Testis (tissue), 3 donors: ENCODE data around the gene SHROOM2. TPM values are rescaled to one million over a fixed set of nuclear protein-coding genes. Genes with fewer than 3 reads are reported as not detected.

Experiments used
- DNase-seq: peaks from one replicate; pipeline ENCODE4 v3.0.0-alpha.2; 2019
- H3K27ac ChIP-seq, 2 donors: fragments of 200-600 bp; sonication (generic); one replicate each; pipeline ENCODE4 v1.5.1; 2019
- H3K27me3 ChIP-seq: fragments of 200-600 bp; sonication (generic); one replicate; pipeline ENCODE4 v1.5.1; 2019
- H3K36me3 ChIP-seq: fragments of 200-600 bp; sonication (generic); one replicate; pipeline ENCODE4 v1.5.1; 2017; ENCODE audit warnings: low read depth; ENCODE audit errors: missing control alignments
- H3K4me1 ChIP-seq: fragments of 200-600 bp; sonication (generic); one replicate; pipeline ENCODE4 v1.5.1; 2019
- H3K4me3 ChIP-seq, 2 donors: fragments of 200-600 bp; sonication (generic); one replicate each; pipeline ENCODE4 v1.5.1; 2017 to 2019
- H3K9me3 ChIP-seq: fragments of 200-600 bp; sonication (generic); one replicate; pipeline ENCODE4 v1.5.1; 2017
- CTCF ChIP-seq, 3 experiments: fragments of 450-650 bp in 2 of 3; fragments of 200-600 bp in 1 of 3; sonication (generic) in 1 of 3; IDR thresholded peaks; one replicate each; pipeline ENCODE4 v1.5.1; 2016 to 2019; ENCODE audit warnings: antibody characterized with exemption in 3 of 3, mild to moderate bottlenecking in 2 of 3, moderate library complexity in 1 of 3
- POLR2A ChIP-seq: fragments of 450-650 bp; IDR thresholded peaks from one replicate; pipeline ENCODE4 v1.6.1; 2017; ENCODE audit warnings: antibody characterized with exemption, mild to moderate bottlenecking, moderate library complexity
- WGBS, 2 donors: methylation state at CpG; one replicate each; pipeline ENCODE4 v1.1.5; 2018; 5-methylcytosine and 5-hydroxymethylcytosine counted together
- intact Hi-C: fragments of 100-400 bp; cut with DNase I; formaldehyde crosslinking; loops from one replicate; pipeline ENCODE4 v1.15.1; 2023; ENCODE audit warnings: low total_unique reads
- polyA plus RNA-seq: library from polyadenylated mRNA; stranded (reverse); fragments of 350-450 nt; fragmentation: Illumina TruSeq; extraction: RNeasy Lipid Tissue Mini Kit (QIAGEN cat#74804); gene quantifications from one replicate; pipeline ENCODE4 v1.2.3, GENCODE V29; 2014; ENCODE audit warnings: low read depth, low replicate concordance; ENCODE audit not compliant: insufficient read depth
- total RNA-seq, 2 donors: library from RNA; depleted of rRNA; stranded (reverse); fragments of >200 nt; gene quantifications; one replicate each; pipeline ENCODE4 v1.2.3, GENCODE V29; 2016

Gene SHROOM2
- total and polyA plus RNA-seq, 3 donors from 2014 or later = 8.2 to 46.0 (median 22.1) TPM

- Histone ChIP-seq H3K4me1 (no peaks in the 10 kb centered on the region), H3K9me3 (no peaks in the 10 kb centered on the region), H3K27me3 (no peaks in the 10 kb centered on the region), H3K27ac (no peak overlapping the region), H3K4me3 (no peak overlapping the region), H3K36me3 (no peaks in the 10 kb centered on the region)
- DNase-seq = no peak
- TF ChIP-seq CTCF (IDR thresholded peaks at IDR 0.05) (no peak), POLR2A (no peak)
- 74 to 89% methylated on average over 3 to 10 of the region's 10 CpGs for WGBS, 2 donors
- intact Hi-C loops = no loop called here
Observed at GRCh38 chrX:9816084-9816700, 30.0 kb downstream of the SHROOM2 start.

GRCh38 chrX:9821572-9821971, 35.3 kb downstream of the SHROOM2 start:
- no peak overlapping the region for H3K27ac ChIP-seq
- TF ChIP-seq POLR2A (no peak), CTCF (IDR thresholded peaks at IDR 0.05) (no peak)
- DNase-seq = no peak
- intact Hi-C loops = no loop called here
- H3K4me1 ChIP-seq = peaks cover 9% of the 10 kb centered on the region
- 89 to 93% methylated on average over 7 of the region's 7 CpGs for WGBS, 2 donors
- H3K9me3 ChIP-seq = no peaks in the 10 kb centered on the region
- no peaks in the 10 kb centered on the region for H3K36me3 ChIP-seq
- no peaks in the 10 kb centered on the region for H3K27me3 ChIP-seq
- no peak overlapping the region for H3K4me3 ChIP-seq

- Histone ChIP-seq H3K9me3 (no peaks in the 10 kb centered on the region), H3K4me3 (no peak overlapping the region), H3K27ac (no peak overlapping the region), H3K4me1 (peaks cover 9% of the 10 kb centered on the region), H3K27me3 (no peaks in the 10 kb centered on the region), H3K36me3 (no peaks in the 10 kb centered on the region)
- intact Hi-C loops = no loop called here
- no peak for TF ChIP-seq POLR2A
- TF ChIP-seq CTCF (IDR thresholded peaks at IDR 0.05) = no peak
- DNase-seq = no peak
- WGBS, 2 donors = 36 to 64% methylated on average over 4 to 12 of the region's 12 CpGs
Observed at GRCh38 chrX:9824554-9824953, 38.3 kb downstream of the SHROOM2 start.

- 30 to 32% methylated on average over 4 to 6 of the region's 6 CpGs for WGBS, 2 donors
Observed at GRCh38 chrX:9825129-9825790, 39.0 kb downstream of the SHROOM2 start.

More at GRCh38 chrX:9825129-9825790, 39.0 kb downstream of the SHROOM2 start:
- Histone ChIP-seq H3K4me1 (peaks cover 9% of the 10 kb centered on the region), H3K27ac (no peak overlapping the region), H3K9me3 (no peaks in the 10 kb centered on the region), H3K36me3 (no peaks in the 10 kb centered on the region), H3K4me3 (no peak overlapping the region), H3K27me3 (no peaks in the 10 kb centered on the region)
- DNase-seq = no peak
- no peak for TF ChIP-seq POLR2A
- TF ChIP-seq CTCF (IDR thresholded peaks at IDR 0.05) = no peak
- intact Hi-C loops = no loop called here
